IMR-90 (cell line): ENCODE measurements around the gene URI1.

Experiments
- CEBPB ChIP-seq: IDR thresholded peaks from 2 replicates; pipeline ENCODE4 v1.6.1; 2012; ENCODE audit warnings: low read depth, low read length, improper control_type of control experiment
- TF ChIP-seq, protein P1 (sequence below): conservative IDR thresholded peaks from 2 replicates; pipeline ENCODE4 v1.5.1; 2012; ENCODE audit warnings: mild to moderate bottlenecking, low read depth, low read length, improper control_type of control experiment

DNA sequence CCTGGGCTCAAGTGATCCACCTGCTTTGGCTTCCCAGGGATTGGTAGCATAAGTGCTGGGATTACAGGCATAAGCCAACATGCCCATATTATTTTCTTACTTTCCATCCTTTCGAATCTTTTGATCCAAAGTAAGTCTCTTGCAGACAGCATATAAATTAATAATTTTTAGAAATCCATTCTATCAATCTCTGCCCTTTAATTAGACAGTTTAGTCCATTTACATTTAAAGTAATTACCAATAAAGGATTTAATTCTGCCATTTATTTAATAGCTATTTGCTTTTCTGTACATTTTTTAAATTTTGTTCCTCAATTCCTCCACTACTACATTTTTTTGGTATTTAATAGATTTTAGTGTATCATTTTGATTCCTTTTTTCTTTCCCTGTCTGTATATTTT, 7.3 kb upstream of the URI1 start:
- TF ChIP-seq, protein P1, sequence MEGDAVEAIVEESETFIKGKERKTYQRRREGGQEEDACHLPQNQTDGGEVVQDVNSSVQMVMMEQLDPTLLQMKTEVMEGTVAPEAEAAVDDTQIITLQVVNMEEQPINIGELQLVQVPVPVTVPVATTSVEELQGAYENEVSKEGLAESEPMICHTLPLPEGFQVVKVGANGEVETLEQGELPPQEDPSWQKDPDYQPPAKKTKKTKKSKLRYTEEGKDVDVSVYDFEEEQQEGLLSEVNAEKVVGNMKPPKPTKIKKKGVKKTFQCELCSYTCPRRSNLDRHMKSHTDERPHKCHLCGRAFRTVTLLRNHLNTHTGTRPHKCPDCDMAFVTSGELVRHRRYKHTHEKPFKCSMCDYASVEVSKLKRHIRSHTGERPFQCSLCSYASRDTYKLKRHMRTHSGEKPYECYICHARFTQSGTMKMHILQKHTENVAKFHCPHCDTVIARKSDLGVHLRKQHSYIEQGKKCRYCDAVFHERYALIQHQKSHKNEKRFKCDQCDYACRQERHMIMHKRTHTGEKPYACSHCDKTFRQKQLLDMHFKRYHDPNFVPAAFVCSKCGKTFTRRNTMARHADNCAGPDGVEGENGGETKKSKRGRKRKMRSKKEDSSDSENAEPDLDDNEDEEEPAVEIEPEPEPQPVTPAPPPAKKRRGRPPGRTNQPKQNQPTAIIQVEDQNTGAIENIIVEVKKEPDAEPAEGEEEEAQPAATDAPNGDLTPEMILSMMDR: no peak
- no peak for TF ChIP-seq CEBPB
